Mucosa of descending colon (tissue), 3 donors: Measurements from ENCODE around the gene OGFOD2. TPM values are rescaled to one million over a fixed set of nuclear protein-coding genes. Genes with fewer than 3 reads are reported as not detected.

Experiments
- ATAC-seq: fragments of 200-7000 bp; cut with Tn5 transposase; one replicate; pipeline ENCODE4 v1.9.1; 2020; ENCODE audit warnings: mild to moderate bottlenecking, moderate library complexity
- DNase-seq, 3 donors: peaks; one replicate each; pipeline ENCODE4 v3.0.0-alpha.2; 2020
- H3K36me3 ChIP-seq: fragments of 200-600 bp; one replicate; pipeline ENCODE4 v1.8.0; 2021; ENCODE audit warnings: low read depth, mild to moderate bottlenecking
- H3K4me1 ChIP-seq: fragments of 200-600 bp; one replicate; pipeline ENCODE4 v1.8.0; 2021; ENCODE audit warnings: low read depth, mild to moderate bottlenecking
- H3K4me3 ChIP-seq: fragments of 200-600 bp; one replicate; pipeline ENCODE4 v1.8.0; 2021; ENCODE audit warnings: mild to moderate bottlenecking
- H3K9me3 ChIP-seq: fragments of 200-600 bp; one replicate; pipeline ENCODE4 v1.8.0; 2021; ENCODE audit warnings: mild to moderate bottlenecking
- intact Hi-C, 2 donors: fragments of 100-400 bp; cut with DNase I in 1 of 2; cut with micrococcal nuclease in 1 of 2; formaldehyde crosslinking; loops; one replicate each; pipeline versions ENCODE4 v1.11.0 to v1.11.1; 2022; cut with DNase I, micrococcal nuclease
- total RNA-seq, 3 donors: library from RNA; stranded (reverse); fragmentation: NEBNext Ultra II Directional in 2 of 3; extraction: Animal tissue kit (Norgen Biotek cat#: 25700) in 2 of 3; gene quantifications; one replicate each; pipeline versions ENCODE4 v1.2.1 to v1.2.4, GENCODE V29; 2021 to 2023
- TF ChIP-seq, protein P1 (sequence below): fragments of 200-600 bp; IDR thresholded peaks from one replicate; pipeline ENCODE4 v1.8.0; 2022; ENCODE audit warnings: antibody characterized with exemption, mild to moderate bottlenecking
- donor health status: DM: no; HTN: no; CAD: no; lungs with moderate emphysema.
- donor health status: DM: no; HTN: no; CAD: no.
- donor health status: DM: no; HTN: yes; CAD: no.

OGFOD2 gene
- total RNA-seq, 3 donors from 2014 or later, result 17.0 to 25.0 (median 23.7) TPM

GRCh38 chr12:123021688-123022604 is 46.9 kb downstream of the OGFOD2 start:
- intact Hi-C loops, result no loop called here
- no peak for ATAC-seq
- Histone ChIP-seq H3K9me3 (no peaks in the 10 kb centered on the region), H3K4me3 (no peak overlapping the region), H3K36me3 (no peaks in the 10 kb centered on the region), H3K4me1 (peaks cover 6% of the 10 kb centered on the region)
- TF ChIP-seq, protein P1, sequence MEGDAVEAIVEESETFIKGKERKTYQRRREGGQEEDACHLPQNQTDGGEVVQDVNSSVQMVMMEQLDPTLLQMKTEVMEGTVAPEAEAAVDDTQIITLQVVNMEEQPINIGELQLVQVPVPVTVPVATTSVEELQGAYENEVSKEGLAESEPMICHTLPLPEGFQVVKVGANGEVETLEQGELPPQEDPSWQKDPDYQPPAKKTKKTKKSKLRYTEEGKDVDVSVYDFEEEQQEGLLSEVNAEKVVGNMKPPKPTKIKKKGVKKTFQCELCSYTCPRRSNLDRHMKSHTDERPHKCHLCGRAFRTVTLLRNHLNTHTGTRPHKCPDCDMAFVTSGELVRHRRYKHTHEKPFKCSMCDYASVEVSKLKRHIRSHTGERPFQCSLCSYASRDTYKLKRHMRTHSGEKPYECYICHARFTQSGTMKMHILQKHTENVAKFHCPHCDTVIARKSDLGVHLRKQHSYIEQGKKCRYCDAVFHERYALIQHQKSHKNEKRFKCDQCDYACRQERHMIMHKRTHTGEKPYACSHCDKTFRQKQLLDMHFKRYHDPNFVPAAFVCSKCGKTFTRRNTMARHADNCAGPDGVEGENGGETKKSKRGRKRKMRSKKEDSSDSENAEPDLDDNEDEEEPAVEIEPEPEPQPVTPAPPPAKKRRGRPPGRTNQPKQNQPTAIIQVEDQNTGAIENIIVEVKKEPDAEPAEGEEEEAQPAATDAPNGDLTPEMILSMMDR, result no peak
- DNase-seq, result peak in 2 of 3 donors; percentile 8 to 13

- no peak for ATAC-seq
These were observed 47.8 kb downstream of the OGFOD2 start for GRCh38 chr12:123022846-123023245.

GRCh38 chr12:123024819-123025391 is 49.9 kb downstream of the OGFOD2 start:
- peak in 1 of 3 donors; percentile 28 for DNase-seq
- intact Hi-C loops, result no loop called here
- Histone ChIP-seq H3K9me3 (no peaks in the 10 kb centered on the region), H3K36me3 (no peaks in the 10 kb centered on the region), H3K4me3 (no peak overlapping the region), H3K4me1 (peaks cover 6% of the 10 kb centered on the region)
- ATAC-seq, result peak; percentile 79
- TF ChIP-seq, protein P1, result no peak

More at GRCh38 chr12:123022846-123023245, 47.8 kb downstream of the OGFOD2 start:
- TF ChIP-seq, protein P1, result no peak
- Histone ChIP-seq H3K9me3 (no peaks in the 10 kb centered on the region), H3K4me3 (no peak overlapping the region), H3K36me3 (no peaks in the 10 kb centered on the region), H3K4me1 (peaks cover 6% of the 10 kb centered on the region)
- DNase-seq, result peak in 1 of 3 donors; percentile 37
- intact Hi-C loops, result no loop called here

DNA sequence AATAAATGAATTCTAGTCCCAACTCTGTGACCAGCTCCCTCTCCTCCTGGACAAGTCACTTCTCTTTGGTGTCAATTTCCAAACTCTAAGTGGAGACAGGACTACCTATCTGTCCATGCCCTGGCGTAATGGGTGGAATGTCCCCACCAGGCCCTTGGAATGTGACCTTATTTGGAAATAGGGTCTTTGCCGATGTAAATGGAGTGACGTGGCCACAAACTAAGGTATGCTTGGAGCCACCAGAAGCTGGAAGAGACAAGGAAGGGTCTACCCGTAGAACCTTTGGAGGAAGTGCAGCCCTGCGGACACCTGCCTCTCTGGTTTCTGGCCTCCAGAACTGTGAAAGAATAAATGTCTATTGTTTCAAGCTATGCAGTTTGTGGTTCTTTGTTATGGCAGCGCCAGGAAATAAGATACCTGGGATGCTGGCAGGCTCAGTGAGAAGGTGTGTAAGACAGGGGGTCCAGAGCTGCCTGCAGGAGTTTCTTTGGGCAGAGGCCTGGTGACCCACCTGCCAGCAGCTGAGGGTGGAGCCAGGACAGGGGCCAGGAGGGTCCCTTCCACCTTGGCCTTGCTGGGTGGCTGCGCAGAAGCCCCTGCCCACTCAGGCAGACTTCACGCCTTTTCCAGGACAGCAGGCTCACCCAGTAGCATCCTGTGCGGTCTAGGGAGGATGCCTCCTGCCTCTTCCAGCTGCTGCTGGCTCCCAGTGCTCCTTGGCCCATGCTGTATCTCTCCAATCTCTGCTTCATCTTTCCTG is 51.2 kb downstream of the OGFOD2 start:
- peaks cover 6% of the 10 kb centered on the region for H3K4me1 ChIP-seq
- DNase-seq, result no peak
- TF ChIP-seq, protein P1, result no peak
- H3K4me3 ChIP-seq, result no peak overlapping the region
- no peaks in the 10 kb centered on the region for H3K36me3 ChIP-seq
- no peaks in the 10 kb centered on the region for H3K9me3 ChIP-seq
- no peak for ATAC-seq
- intact Hi-C loops, result no loop called here

- ATAC-seq (no peak), DNase-seq (no peak)
- Histone ChIP-seq H3K36me3 (no peaks in the 10 kb centered on the region), H3K9me3 (no peaks in the 10 kb centered on the region), H3K4me1 (peaks cover 6% of the 10 kb centered on the region), H3K4me3 (no peak overlapping the region)
- intact Hi-C loops, result no loop called here
- TF ChIP-seq, protein P1, result no peak
These were observed 52.8 kb downstream of the OGFOD2 start for GRCh38 chr12:123027726-123028445.
